Mesenteric fat pad (tissue), 1 donor: ENCODE results near the gene DNAJC21. TPM values are rescaled to one million over a fixed set of nuclear protein-coding genes. Genes with fewer than 3 reads are reported as not detected.

ENCODE experiments used
- DNase-seq: peaks from one replicate; pipeline ENCODE4 v3.0.0-alpha.2; 2020; ENCODE audit warnings: low spot score
- total RNA-seq: library from RNA; stranded (reverse); fragmentation: NEBNext Ultra II Directional; extraction: Animal tissue kit (Norgen Biotek cat#: 25700); gene quantifications from one replicate; pipeline ENCODE4 v1.2.1, GENCODE V29; 2021
- donor health status: DM: yes; HTN: yes; CAD: no.

Gene DNAJC21
- total RNA-seq, 1 donor from 2014 or later = 34.9 TPM

- no peak for DNase-seq
These were observed 48.7 kb downstream of the DNAJC21 start for GRCh38 chr5:34977934-34978613.

GRCh38 chr5:34978681-34979080 is 49.3 kb downstream of the DNAJC21 start:
- no peak for DNase-seq

GRCh38 chr5:34982823-34983222 is 53.5 kb downstream of the DNAJC21 start:
- DNase-seq = no peak

GRCh38 chr5:34986965-34987364 is 57.6 kb downstream of the DNAJC21 start:
- DNase-seq = no peak

GRCh38 chr5:34991486-34992238 is 62.3 kb downstream of the DNAJC21 start:
- no peak for DNase-seq

- DNase-seq = no peak
These were observed 64.6 kb downstream of the DNAJC21 start for GRCh38 chr5:34993951-34994350.

DNA sequence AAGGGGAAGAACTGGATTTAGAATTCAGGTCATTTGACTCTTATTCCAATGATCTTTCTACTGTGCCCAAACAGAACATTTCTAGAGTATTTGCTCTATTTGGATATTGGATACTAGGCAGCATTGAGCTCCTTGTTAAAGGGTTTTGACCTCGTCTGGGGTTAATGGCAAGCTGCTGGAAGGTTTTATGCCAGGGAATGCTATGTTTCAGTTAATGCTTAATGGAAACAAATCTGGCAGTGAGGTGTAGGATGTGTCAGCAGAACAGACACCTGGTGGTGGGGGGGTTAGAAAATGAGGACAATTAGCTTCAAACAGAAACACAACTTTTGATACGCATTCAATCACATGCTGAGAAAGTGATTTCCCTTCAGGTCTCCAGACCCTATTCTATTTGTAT is 66.9 kb downstream of the DNAJC21 start:
- no peak for DNase-seq

- no peak for DNase-seq
These were observed 68.9 kb downstream of the DNAJC21 start for GRCh38 chr5:34998058-34998789.

DNA sequence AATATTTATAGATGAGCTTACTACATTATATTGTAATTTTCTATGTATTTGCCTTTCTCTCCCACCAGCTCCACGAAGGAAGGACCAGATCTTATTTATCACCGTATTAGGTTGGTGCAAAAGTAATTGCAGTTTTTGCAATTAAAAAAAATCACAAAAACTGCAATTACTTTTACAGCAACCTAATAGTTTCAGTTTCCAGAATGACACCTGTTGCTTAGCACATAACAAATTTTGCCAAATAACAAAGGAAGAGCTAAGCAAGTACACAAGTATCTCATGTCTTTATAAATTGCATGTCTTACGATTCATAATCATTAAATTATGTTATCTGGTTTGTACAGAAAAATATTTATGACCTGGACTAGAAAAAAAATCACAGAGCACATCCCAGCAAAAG is 72.5 kb downstream of the DNAJC21 start:
- DNase-seq = no peak

GRCh38 chr5:35002459-35002858 is 73.1 kb downstream of the DNAJC21 start:
- DNase-seq = no peak

DNA sequence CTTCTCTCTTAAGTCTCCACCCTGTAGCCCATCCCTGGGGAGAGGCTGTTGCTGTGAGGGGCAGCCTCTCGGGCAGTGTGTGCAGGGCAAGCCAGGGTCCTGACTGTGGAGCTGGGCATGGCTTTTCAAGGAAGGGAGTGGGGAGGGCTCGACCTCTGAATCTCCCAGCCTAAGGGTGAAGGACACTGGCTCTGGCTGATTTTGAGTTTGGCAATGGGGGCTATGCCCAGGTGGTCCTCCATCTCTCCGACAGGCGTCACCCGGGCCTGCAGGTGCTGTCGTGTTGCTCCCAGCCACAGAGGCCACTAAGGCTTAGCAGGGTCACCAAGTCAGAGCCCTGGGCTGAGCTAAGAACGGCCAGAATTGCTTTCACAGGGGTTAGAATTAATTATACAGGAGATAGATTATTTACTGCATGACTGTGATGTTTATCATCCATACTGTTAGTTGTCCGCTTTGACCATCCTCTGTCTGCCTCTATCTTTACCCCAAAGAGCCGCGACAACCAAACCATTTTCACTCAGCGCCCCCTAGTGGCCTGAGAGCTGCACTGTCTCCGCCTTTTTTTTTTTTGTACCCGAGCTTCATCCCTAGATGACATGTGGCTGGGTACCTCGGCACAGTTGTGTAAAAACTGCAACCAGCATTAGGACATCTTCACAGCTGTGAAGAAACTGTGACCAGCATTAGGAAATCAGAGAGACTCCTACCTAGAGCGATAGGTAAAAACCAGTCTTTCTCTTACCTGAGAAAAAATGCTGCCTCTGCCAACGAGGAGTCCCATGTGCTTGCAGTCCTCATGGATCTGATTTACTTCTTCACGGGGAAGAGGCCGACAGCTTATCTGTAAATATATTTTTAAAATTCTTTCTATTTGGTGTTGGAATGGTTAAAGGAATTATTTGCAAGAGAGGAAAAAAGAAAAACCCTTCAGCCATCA is 73.9 kb downstream of the DNAJC21 start:
- no peak for DNase-seq

DNA sequence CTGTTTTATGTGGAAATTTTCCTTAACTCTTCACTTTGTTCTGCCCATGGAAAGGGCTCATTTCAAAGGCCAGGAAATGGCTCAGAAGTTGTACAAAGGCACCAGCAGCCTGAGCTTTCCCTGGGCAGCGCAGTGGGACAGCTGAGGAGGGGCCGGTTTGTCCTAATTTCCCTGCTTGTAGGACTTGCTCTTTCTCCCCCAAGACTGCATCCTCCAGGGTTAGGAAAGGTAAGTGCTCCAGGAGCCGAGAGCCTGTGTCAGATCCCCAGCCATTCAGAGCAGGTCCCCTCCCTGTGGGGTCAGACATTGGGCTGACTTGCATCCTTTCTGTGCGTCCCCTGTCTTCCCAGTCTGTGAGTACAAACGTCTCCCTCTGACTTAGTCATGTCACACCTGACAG is 74.8 kb downstream of the DNAJC21 start:
- no peak for DNase-seq

- DNase-seq = no peak
These were observed 75.4 kb downstream of the DNAJC21 start for GRCh38 chr5:35004771-35005170.

Other genes starting within 250 kb of the DNAJC21 start
- gene TTC23L, start 90.4 kb upstream of the DNAJC21 start, total RNA-seq = not detected
- gene RAD1, start 14.1 kb upstream of the DNAJC21 start, total RNA-seq = 16.1 TPM
- gene BRIX1, start 13.8 kb upstream of the DNAJC21 start, total RNA-seq = 25.4 TPM
- gene AGXT2, start 118.4 kb downstream of the DNAJC21 start, total RNA-seq = not detected